Colonic mucosa (tissue), 4 donors: ENCODE results near the gene GALNT18. TPM values are rescaled to one million over a fixed set of nuclear protein-coding genes. Genes with fewer than 3 reads are reported as not detected.

Source experiments
- DNase-seq: peaks from one replicate; pipeline ENCODE4 v3.0.0-alpha.2; 2020
- H3K27ac ChIP-seq: fragments of 200-600 bp; one replicate; pipeline ENCODE4 v1.8.0; 2021
- H3K27me3 ChIP-seq: fragments of 200-600 bp; one replicate; pipeline ENCODE4 v1.8.0; 2021
- H3K36me3 ChIP-seq: fragments of 200-600 bp; one replicate; pipeline ENCODE4 v1.8.0; 2021
- H3K4me1 ChIP-seq: fragments of 200-600 bp; one replicate; pipeline ENCODE4 v1.8.0; 2021; ENCODE audit warnings: mild to moderate bottlenecking
- H3K4me3 ChIP-seq: fragments of 200-600 bp; one replicate; pipeline ENCODE4 v1.8.0; 2021
- H3K9ac ChIP-seq, 2 donors: one replicate each; pipeline ENCODE4 v1.7.0; 2013; ENCODE audit warnings: control low read depth in 2 of 2, low read depth in 2 of 2, low read length in 2 of 2
- H3K9me3 ChIP-seq: fragments of 200-600 bp; one replicate; pipeline ENCODE4 v1.8.0; 2021
- intact Hi-C: fragments of 100-400 bp; cut with DNase I; formaldehyde crosslinking; loops from one replicate; pipeline ENCODE4 v1.14.1; 2022
- total RNA-seq, 2 donors: library from RNA; stranded (reverse); fragmentation: NEBNext Ultra II Directional in 1 of 2; extraction: Animal tissue kit (Norgen Biotek cat#: 25700) in 1 of 2; gene quantifications; one replicate each; pipeline ENCODE4 v1.2.1, GENCODE V29; 2021
- TF ChIP-seq, protein P1 (sequence below): fragments of 200-600 bp; IDR thresholded peaks from one replicate; pipeline ENCODE4 v1.8.0; 2022; ENCODE audit warnings: antibody characterized with exemption, mild to moderate bottlenecking
- donor health status: healthy.
- donor health status: DM: no; HTN: no; CAD: no.
- donor health status: DM: no; HTN: no; CAD: no.

The GALNT18 gene
- total RNA-seq, 2 donors from 2014 or later = 3.6 to 8.3 TPM

DNA sequence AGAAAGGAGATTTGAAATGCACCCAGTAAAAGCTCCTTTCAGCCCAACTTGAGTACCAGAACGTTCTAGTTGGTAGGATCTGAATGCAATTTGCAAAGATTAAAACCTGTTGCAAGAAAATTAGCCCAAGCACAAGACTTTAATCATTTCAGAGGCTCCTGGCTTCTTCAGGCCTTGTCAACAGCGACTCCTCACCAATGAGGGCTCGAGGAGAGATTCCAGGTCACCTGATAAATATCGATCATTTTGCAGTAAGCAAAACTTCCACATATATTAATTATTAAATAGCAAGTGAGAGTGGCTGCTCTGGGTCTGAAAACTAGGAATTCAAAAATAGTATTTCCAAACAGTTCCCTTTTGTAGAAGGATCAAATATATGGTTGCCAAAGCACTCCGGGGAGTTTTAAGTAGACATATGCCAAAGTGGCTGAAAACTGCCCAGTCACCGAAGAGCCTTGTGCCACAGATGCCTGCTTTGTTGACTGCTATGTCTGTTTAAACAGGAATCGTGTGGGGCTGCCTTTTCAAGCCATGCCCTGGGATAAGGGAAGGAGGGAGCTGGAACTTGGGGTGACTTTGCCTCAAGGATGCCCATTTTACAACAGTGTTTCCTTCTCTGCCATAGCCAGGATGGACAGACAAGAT lies 332.7 kb downstream of the GALNT18 start:
- intact Hi-C loops = no loop called here
- H3K36me3 ChIP-seq = no peaks in the 10 kb centered on the region
- DNase-seq = no peak
- TF ChIP-seq, protein P1, sequence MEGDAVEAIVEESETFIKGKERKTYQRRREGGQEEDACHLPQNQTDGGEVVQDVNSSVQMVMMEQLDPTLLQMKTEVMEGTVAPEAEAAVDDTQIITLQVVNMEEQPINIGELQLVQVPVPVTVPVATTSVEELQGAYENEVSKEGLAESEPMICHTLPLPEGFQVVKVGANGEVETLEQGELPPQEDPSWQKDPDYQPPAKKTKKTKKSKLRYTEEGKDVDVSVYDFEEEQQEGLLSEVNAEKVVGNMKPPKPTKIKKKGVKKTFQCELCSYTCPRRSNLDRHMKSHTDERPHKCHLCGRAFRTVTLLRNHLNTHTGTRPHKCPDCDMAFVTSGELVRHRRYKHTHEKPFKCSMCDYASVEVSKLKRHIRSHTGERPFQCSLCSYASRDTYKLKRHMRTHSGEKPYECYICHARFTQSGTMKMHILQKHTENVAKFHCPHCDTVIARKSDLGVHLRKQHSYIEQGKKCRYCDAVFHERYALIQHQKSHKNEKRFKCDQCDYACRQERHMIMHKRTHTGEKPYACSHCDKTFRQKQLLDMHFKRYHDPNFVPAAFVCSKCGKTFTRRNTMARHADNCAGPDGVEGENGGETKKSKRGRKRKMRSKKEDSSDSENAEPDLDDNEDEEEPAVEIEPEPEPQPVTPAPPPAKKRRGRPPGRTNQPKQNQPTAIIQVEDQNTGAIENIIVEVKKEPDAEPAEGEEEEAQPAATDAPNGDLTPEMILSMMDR = no peak
- no peaks in the 10 kb centered on the region for H3K9me3 ChIP-seq
- no peaks in the 10 kb centered on the region for H3K4me1 ChIP-seq
- H3K27me3 ChIP-seq = no peaks in the 10 kb centered on the region
- no peak overlapping the region for H3K4me3 ChIP-seq
- H3K9ac ChIP-seq = no peak overlapping the region
- H3K27ac ChIP-seq = no peak overlapping the region

DNA sequence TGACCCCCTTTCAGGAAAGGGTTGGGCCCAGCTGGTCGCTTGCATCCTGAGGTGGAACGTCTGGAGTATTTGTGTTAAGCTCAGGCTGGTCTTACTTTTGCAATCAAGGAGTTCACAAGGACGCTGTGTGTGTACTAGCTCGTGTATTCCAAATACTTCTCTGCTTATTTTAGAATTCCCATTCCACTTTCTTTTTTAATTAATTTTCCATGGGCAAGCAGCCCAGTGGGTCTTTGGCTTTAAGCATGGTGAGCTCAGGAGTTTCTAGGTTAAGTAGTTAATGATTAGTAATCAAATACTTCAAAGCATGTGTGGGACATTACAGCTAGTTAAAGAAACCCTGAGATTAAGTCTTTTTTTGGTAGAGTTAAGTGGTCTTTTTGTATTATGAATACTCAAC lies 337.3 kb downstream of the GALNT18 start:
- Histone ChIP-seq H3K9me3 (no peaks in the 10 kb centered on the region), H3K9ac (no peak overlapping the region), H3K4me1 (no peaks in the 10 kb centered on the region), H3K27ac (no peak overlapping the region), H3K27me3 (no peaks in the 10 kb centered on the region), H3K36me3 (no peaks in the 10 kb centered on the region), H3K4me3 (no peak overlapping the region)
- DNase-seq = no peak
- intact Hi-C loops = no loop called here
- TF ChIP-seq, protein P1 = no peak

GRCh38 chr11:11281626-11282025 lies 340.2 kb downstream of the GALNT18 start:
- TF ChIP-seq, protein P1 = no peak
- no peaks in the 10 kb centered on the region for H3K27me3 ChIP-seq
- H3K4me1 ChIP-seq = no peaks in the 10 kb centered on the region
- no peaks in the 10 kb centered on the region for H3K36me3 ChIP-seq
- no peak overlapping the region for H3K9ac ChIP-seq
- H3K27ac ChIP-seq = no peak overlapping the region
- no peak overlapping the region for H3K4me3 ChIP-seq
- H3K9me3 ChIP-seq = no peaks in the 10 kb centered on the region
- DNase-seq = no peak
- intact Hi-C loops = no loop called here

DNA sequence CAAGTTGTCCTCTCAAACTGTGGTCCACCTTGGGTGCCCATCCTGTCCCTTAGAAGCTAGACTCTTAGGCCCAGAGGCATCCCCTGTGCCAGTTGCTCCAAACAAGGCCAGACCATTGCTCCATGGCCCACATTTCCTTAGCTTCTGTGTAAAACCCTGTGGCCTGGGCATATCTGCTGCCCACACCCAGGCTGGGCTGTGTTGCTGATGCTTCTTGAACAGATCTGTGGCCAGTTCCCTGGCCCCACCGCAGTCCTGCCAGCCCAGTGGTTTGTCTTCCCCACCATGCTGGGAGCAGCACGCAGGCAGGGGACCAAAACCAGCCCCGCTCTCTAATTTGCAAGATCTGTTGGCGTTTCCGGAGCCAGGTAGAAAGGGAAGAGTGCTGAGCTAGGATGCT lies 341.0 kb downstream of the GALNT18 start:
- no peak overlapping the region for H3K4me3 ChIP-seq
- H3K9ac ChIP-seq = no peak overlapping the region
- no peaks in the 10 kb centered on the region for H3K9me3 ChIP-seq
- no peaks in the 10 kb centered on the region for H3K27me3 ChIP-seq
- no peak overlapping the region for H3K27ac ChIP-seq
- no peaks in the 10 kb centered on the region for H3K36me3 ChIP-seq
- DNase-seq = no peak
- TF ChIP-seq, protein P1 = no peak
- H3K4me1 ChIP-seq = no peaks in the 10 kb centered on the region
- intact Hi-C loops = no loop called here

DNA sequence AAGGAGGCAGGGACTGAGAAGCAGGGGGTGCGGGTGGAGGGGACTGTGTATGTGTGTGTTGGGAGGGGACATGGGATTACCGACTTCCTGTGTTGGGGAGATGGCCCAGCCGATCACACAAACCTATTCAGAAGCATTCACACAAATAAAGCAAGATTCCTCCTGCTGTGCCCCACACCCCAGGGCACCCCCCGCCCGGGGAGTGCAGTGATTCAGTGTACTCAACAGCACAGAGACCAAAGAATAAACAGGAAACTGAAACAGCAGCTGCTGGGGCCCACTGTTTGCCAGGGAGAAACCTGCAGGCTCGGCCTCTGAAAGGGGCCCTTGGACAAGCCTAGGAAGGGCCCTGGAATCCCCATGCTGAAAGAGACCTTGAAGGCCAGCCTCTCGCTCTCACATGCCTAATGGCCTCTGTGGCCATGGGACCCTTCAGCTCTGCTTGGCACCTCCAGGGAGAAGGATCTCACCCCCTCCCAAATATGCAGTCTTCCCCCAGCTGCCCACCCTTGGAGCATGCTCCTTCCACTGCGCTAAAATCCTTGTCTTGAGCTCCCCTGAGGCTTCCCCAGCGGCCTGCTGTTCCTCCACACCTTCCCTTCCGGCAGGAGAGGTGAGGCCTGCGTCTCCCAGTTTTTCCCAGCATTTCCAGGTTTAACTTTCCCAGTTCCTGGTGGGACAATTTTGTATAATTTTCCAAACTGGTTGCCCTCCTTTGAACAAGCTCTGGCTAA lies 341.7 kb downstream of the GALNT18 start:
- Histone ChIP-seq H3K9me3 (no peaks in the 10 kb centered on the region), H3K4me1 (no peaks in the 10 kb centered on the region), H3K9ac (no peak overlapping the region), H3K27ac (no peak overlapping the region), H3K4me3 (no peak overlapping the region), H3K36me3 (no peaks in the 10 kb centered on the region), H3K27me3 (no peaks in the 10 kb centered on the region)
- DNase-seq = no peak
- intact Hi-C loops = no loop called here
- TF ChIP-seq, protein P1 = no peak
